Measurements from ENCODE around the gene OSTM1.
"Not testable (repeated sequence)": the region's sequence is repeated elsewhere in the genome, so short reads cannot be mapped to it uniquely, and the experiment has no call there.

The OSTM1 gene

GRCh38 chr6:108016283-108016682 is 58.3 kb downstream of the OSTM1 start:
- not testable (repeated sequence) for FAIRE-seq

- FAIRE-seq = no peak
Measured at GRCh38 chr6:108013787-108014439, 60.6 kb downstream of the OSTM1 start.

DNA sequence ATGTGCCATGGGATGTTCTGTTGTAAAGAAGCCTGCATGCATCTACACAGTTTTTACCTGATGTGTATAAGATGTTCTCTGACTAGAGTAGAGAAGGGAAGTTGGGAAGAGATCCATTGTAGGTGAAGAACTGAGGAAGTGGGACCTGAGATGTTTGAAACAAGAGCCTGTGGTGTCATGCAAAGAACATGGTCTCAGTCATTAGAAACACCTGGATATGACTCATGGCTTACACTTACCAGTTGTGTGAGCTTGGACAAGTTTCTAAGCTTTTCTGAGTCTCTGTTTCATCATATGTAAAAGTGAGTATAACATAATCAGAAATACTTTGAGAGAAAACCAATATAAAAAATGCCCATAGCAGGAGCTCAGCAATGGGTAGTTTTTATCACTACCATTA is 64.6 kb downstream of the OSTM1 start:
- FAIRE-seq = no peak

DNA sequence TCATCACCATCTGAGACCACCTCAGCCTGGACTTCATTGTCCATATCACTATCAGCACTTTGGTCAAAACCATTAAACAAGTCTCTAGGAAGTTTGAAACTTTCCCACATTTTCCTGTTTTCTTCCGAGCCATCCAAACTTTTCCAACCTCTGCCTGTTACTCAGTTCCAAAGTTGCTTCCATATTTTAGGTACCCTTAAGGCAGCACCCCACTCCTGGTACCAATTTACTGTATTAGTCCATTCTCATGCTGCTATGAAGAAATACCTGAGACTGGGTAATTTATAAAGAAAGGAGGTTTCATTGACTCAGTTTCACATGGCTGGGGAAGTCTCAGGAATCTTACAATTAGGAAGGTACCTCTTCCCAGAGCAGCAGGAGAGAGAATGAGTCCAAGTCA is 65.3 kb downstream of the OSTM1 start:
- FAIRE-seq = not testable (repeated sequence)

DNA sequence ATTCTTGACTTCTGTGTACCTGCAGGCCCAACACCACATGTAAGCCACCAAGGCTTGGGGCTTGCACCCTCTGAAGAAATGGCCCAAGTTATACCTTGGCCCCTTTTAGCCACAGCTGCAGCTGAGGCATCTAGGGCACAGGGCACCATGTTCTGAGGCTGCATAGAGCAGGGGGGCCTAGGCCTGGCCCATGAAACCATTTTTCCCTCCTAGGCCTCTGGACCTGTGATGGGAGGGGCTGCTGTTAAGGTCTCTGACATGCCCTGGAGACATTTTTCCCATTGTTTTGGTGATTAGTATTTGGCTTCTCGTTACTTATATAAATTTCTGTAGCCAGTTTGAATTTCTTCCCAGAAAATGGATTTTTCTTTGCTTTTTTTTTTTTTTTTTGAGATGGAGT is 66.2 kb downstream of the OSTM1 start:
- no peak for FAIRE-seq

DNA sequence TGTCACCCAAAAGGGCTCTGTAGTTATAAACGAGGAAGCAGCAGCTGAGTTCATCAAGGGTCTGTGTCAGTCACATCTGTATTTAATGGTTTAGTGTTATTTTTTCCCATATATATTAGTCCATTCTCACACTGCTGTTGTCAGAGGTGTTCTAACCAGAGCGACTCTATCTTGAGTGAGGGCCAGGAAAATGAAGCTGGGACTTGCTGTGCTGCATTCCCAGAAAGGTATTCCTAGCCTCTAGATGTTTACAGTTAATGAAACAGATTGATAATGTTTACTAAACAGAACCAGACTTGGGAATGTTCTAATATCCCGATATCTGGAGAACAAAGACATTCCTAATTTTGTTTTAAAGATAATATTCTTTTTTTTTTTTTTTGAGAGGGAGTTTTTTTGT is 68.6 kb downstream of the OSTM1 start:
- no peak for FAIRE-seq

- no peak for FAIRE-seq
Measured at GRCh38 chr6:108004861-108005260, 69.7 kb downstream of the OSTM1 start.

GRCh38 chr6:108002365-108003221 is 71.9 kb downstream of the OSTM1 start:
- no peak for FAIRE-seq

DNA sequence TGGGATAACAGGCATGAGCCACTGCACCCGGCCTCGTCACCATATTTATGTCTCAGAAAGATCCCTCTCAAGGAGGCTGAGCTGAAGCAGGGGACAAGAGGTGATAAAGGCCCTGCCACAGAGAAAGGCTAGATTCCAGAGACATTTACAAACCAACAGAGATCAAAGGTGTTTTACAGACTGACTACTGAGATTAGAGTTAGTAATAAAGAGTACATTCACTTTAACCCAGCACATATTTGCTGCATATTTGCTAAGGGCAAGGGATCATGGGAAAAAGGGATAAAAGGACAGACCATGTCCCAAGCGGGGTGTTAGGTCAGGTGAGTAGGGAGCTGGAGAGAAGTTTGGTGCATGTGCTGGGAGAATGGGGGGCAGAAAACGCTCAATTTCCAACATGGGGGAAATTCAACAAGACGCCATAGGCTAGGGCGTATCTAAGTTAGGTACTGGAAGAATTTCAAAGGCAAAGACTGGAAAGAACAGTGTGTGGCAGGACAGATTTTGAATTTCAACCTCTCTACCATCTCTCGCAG is 72.8 kb downstream of the OSTM1 start:
- no peak for FAIRE-seq

DNA sequence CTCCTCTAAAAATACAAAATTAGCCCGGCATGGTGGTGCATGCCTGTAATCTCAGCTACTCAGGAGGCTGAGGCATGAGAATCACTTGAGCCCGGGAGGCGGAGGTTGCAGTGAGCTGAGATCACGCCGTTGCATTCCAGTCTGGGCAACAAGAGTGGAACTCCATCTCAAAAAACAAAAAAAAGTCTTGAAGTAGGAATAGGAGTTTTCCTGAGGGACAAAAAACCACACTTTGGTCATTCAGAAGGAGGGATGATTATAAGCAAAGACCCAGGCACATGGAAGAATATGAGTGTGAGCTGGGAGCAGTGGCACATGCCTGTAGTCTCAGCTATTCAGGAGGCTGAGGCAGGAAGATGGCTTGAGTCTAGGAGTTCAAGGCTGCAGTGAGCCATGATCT is 74.3 kb downstream of the OSTM1 start:
- FAIRE-seq = not testable (repeated sequence)

GRCh38 chr6:107999341-107999740 is 75.2 kb downstream of the OSTM1 start:
- FAIRE-seq = no peak

- FAIRE-seq = no peak
Measured at GRCh38 chr6:107991772-107992550, 82.6 kb downstream of the OSTM1 start.

All from endometrium (tissue), 2 donors.